GM21717 (cell line): Measurements from ENCODE around the gene SNN.

Experiments used
- ATAC-seq: cut with Tn5 transposase; IDR thresholded peaks from one replicate; pipeline ENCODE4 v1.9.1; 2021; ENCODE audit warnings: mild to moderate bottlenecking, moderate library complexity; ENCODE audit not compliant: unreplicated experiment

Gene SNN

DNA sequence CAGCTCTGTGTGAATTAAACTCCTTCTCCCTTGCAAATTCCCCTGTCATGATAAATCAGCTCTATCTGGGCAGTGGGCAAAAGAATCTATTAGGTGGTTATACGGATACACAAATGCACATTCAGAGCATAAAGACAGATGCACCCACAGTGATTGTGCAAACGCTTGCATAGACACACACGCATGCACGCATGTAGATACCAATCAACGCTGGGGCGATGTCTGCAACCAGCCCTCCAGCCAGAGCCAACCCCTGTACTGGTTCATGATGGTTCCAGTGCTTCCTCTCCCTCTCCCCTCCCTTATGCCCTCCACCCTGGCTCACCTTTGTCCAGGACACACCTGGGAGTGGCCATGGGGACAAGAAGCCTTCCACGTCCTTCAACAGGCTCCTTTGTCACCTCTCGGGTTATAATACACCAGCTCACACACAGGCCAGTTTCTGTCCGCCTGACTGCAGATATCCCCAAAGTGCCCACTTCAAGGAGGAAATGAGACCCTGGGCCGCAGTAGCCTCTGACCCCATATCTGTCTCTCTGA is 33.1 kb upstream of the SNN start:
- no peak for ATAC-seq

DNA sequence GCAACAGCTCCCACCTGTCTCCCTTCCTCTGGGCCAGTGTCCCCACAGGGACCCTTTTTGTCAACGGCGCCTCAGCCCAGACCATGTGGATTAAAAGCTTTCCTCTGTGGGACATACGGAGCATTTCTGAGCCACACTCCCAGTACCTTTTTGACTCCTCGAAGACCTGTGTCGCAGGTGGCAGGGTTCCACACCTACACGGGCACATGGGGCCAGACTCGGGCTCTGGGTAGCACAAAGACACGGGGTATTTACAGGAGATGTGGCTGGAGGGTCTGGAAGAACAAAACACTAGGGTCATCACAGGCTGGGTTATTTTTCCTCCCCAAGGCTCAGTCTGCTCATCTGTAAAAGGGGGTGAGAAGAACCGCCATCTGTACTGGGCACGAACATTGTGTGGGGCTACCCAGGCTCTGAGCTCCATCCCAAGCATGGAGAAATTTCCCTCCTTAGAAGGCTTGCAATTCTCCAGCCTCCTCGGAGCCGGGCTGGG is 32.5 kb upstream of the SNN start:
- no peak for ATAC-seq

DNA sequence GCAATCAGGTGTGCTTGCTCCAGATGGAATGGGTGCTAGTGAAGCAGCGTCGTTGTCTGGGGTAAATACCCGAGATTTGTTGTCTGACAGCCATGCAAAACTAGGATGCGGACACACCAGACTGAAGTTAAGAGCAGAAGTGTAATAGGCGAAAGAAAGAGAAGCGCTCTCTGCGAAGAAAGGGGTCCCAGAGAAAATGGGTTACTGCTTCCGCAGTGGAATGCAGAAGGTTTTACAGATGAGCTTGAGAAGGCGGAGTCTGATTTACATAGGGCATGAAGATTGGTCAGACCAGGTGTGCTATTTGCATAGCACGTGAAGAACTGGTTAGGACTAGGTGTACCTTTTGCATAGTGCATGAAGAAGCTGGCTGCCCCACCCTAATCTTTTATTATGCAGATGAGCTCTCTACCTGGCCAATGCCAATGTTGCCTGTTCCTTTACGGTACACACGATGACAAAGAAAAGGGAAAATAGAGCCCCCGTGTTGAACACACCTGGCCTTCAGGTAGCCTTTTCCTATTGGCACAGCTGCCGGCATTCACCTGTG is 32.0 kb upstream of the SNN start:
- no peak for ATAC-seq

DNA sequence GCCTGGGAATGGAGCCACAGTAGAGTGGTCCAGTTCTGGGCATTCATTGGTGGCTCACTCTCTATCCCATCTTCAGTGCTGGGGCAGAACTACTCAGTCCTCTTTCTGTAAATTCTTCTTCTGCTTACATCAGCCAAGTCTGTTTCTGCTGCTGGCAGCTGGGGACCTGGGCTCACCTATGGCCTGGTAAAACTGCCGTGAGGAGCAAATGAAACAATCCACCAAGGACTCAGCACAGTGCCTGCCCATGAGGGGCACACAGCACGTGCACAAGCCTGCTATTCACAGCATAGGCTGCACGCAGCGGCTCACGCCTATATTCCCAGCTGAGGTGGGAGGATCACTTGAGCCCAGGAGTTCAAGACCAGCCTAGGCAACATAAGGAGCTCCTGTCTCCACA is 30.9 kb upstream of the SNN start:
- no peak for ATAC-seq

DNA sequence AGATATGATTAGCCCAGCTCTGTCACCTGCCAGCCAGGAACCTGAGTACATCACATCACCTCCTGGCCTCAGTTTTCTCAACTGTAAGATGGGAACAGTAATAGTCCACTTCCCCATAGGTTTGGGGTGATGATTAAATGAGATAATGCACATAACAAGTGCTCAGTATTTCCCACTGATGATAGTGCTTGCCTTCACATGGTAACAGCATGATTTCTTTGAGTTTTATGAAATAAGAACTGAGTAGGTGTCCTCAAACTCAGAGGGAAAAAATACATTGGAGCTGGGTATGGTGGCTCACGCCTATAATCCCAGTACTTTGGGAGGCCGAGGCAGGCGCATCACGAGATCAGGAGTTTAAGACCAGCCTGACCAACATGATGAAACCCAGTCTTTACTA is 30.1 kb upstream of the SNN start:
- no peak for ATAC-seq

DNA sequence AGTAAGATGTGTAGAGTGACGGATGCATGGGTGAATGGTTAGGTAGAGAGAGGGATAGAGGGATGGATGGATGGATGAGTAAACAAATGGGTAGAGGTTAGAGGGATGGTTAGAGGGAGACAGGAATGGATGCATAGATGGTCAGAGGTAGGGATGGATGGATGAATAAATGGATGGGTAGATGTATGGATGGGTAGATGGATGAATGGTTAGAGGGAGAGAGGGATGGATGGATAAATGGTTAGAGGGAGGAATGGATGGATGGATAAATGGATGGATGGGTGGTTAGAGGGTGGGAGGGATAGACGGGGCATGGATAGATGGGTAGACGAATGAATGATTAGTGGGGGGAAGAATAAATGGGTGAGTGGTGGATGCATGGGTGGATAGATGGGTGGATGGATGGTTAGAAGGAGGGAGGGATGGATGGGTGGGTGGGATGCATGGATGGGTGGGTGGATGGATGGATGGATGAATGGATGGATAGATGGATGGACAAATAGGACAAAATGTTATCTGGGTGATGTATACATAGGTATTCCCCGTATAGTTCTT is 29.2 kb upstream of the SNN start:
- ATAC-seq, result no peak

DNA sequence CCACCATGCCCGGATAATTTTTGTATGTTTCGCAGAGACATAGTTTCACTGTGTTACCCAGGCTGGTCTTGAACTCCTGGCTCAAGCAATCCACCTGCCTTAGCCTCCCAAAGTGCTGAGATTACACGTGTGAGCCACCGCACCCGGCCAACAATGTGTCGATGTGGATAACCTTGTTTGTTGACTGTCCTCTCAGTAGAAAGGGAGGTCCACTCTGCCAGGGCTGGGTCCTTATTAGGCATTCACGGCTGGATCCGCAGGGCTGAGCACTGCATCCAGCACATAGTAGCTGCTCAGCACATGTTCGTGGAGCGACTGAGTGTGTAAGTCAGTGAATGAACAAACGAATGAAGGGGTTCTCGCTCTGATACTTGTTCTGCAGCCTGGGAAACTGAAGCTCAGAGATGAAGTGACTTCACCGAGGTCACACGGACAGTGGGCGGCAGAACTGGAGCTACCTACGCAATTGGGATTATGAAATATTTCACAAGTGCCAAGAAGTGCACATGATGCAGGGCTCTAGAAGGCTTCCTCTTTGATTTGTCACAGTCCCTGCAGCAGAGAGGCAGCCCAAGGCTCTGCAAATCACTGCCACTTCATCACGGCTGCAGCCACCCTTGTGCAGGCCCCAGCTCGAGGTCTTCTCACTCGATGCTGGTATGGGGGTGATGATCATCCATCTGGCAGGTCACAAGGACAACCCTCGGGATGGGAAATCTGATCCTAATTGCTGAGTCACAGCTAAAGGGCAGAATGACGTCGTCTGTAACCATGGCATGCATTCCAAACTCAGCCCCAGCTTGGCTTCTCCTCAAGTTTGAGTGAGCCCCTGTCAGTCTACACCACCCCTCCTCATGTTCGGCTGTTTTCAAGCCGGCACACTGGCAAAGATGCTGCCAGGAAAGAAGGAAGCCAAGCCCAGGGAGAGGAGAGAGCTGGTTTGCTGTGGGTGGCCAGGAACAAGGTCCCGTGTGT is 28.0 kb upstream of the SNN start:
- ATAC-seq, result no peak

DNA sequence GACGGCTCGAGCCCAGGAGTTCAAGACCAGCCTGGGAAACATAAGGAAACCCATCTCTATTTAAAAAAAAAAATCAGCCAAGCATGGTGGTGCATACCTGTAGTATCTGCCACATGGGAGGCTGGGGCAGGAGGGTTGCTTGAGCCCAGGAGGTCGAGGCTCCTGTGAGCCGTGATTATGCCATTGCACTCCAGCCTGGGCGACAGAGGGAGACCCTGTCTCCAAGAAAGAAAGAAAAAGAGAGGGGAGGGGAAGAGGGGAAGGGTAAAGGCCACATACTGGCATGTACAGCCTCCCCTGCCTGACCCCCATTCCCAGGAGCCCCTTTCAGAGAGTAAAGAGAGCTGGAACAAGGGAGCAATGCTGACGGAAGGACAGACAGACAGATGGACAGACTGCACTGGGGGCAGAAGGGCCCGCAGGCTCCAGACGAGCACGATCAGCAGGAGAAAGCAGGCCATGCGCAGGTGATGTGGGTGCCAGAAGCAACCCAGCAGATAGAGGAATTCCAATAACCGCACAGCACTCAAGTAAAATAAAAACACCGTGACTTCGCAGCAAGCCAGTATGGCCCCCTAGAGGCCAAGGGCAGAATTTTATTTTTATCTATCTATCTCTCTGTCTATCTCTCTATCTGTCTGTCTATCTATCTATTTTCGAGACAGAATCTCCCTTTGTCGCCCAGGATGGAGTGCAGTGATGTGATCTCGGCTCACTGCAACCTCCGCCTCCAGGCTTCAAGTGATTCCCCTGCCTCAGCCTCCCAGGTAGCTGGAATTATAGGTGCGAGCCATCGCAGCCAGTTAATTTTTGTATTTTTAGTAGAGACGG is 27.1 kb upstream of the SNN start:
- no peak for ATAC-seq

DNA sequence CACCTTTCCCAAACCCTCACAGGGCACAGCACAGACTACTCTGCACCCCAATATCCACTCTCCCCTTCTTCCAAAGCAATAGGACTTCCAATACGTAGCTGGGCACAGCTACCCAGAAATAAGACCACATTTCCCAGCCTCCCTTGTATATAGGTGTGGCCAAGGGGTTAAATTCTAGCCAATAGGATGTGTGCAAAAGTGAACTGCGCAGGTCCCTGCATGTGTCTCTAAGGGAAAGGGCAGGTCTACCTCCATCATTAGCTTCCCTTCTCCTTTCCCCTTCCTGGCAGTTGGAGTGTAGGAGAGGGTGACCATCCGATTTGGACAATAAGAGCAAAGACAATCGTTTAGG is 25.5 kb upstream of the SNN start:
- ATAC-seq, result no peak

DNA sequence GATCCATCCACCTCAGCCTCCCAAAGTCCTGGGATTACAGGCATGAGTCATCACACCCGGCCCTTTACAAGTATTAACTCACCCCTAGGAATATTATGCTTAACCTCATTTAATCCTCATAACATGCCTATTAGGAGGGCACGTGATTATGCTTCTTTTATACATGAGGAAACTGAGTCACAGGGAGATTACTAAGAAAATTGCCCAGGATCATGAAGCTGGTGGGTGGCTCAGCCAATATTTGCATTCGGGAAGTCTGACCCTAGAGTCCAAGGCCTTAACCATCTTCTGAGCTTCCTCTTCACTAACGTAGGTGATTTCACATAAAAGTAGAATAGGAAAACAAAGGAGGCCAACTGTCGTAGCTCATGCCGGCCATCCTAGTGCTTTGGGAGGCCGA is 19.0 kb upstream of the SNN start:
- ATAC-seq, result no peak

DNA sequence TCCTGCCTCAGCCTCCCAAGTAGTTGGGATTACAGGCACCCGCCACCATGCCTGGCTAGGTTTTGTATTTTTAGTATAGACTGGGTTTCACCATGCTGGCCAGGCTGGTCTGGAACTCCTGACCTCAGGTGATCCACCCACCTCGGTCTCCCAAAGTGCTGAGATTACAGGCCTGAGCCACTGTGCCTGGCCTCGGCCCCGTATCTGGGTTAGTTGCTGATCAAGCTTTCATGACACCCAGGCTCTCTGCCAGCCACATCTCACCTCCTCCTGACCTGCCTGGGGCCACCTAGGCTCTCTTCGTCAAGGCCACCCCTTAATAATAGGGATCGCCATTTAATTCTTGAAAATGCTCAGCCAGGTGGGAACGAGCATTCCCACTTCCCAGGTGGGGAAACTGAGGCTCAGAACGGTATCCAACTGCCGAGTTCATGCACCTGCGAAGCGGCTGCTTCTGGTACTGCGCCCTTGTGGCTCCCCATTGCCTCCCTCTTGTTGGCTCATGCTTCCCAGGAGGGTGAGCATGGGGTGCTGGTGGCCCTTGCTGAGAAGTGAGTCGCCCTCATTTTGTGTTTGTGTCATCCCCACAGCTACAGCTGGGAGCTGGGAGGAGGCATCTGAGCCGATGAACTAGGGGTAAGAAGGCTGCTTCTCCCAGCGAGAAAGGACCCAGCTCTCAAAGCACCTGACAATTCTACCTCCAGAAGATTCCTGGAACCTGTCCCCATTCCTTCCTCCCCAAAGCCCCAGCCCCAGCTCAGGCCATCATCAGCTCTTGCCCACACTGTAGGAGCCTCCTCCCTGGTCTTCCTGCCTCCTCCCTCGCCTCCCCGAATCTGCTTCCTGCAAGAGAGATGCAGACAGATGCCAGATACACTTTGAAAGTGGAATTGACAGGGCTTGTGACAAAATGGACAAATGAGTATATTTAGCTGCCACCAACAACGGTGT is 17.3 kb upstream of the SNN start:
- ATAC-seq, result no peak

DNA sequence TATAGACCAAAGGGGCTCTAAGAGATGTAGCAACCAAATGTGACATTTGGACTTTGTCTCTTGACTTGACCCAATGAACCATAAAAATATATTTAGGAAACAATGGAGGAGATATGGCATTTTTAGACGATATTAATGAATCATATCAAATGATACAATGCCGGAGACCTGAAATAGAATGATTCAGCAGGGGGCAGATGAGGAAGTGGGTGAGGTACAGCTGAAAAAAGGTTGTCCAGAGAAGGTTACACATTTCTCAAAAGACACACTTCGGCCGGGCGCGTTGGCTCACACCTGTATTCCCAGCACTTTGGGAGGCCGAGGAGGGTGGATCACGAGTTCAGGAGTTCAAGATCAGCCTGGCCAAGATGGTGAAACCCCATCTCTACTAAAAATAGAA is 16.5 kb upstream of the SNN start:
- ATAC-seq, result no peak

DNA sequence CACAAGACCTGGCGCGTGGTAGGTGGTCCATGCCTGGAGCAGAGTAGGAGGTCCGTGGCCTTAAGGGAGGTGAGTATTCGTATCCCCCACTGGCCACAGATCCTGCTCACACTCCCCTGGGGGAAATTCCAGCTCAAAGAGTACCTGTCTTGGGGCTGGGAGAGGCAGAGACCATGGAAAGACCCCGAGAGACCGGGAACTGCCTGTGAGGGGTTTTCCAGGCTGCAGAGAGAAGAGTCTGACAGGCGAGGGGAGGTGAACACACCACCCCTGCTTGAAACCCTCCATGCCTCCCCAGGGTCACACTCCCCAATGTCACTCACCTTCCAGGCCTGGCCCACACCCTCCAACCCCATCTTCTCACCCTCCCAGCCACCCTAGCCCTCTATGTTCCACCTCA is 12.6 kb upstream of the SNN start:
- ATAC-seq, result no peak

DNA sequence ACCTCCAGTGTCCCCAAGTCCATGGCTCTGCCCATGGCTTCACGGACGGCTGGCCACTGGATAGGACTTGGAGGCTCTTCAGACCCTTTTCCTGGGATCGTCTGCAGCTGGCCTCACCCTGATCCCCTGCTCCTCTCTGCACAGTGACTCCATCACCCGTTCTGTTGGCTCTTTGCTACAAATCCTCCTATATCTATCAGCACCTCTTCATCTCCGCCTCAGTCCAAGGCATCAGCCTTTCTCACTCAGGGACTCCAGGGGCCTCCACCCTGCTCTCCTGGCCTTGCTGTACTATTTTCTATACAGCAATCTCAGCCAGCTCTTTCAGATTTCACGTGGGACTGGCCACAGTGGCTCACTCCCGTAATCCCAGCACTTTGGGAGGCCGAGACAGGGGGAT is 10.7 kb upstream of the SNN start:
- no peak for ATAC-seq

DNA sequence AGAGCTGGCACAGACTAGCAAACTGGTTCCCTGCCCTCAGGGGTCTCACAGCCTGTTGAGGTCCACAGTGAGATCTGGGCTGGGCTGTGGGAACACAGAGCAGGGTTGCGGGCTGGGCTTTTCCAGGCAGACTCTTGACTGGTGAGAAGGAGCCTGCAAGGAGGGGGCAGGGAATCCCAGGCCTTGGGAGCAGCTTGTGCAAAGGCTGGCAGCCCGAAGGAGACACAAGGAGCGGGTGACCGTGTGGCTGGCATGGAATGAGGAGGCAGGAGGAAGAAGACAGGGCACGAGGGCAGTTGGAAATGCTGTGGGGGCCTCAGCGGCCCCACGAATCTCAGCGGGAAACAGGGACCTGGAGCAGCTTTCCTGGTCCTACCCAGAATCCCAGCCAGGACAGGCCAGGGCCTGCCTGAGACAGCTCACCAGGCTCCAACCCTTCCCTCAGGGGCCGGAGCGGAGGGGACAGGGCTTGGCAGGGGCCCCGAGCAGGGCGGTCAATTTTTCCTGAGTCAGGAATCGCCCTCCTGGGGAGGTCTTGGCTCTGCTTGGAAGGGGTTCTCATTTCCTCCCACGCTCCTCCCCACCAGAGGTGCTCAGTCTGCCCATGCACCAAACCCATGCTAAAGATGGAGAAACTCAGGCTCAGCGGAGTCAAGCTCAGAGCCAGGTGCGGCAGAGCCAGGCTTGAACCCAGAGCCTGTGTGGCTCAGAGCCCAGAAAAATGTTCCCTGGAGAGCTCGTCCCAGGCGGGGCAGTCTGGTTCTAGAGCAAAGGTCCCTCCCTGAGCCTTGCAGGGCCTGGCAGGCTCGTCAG is 9.2 kb upstream of the SNN start:
- ATAC-seq, result no peak

DNA sequence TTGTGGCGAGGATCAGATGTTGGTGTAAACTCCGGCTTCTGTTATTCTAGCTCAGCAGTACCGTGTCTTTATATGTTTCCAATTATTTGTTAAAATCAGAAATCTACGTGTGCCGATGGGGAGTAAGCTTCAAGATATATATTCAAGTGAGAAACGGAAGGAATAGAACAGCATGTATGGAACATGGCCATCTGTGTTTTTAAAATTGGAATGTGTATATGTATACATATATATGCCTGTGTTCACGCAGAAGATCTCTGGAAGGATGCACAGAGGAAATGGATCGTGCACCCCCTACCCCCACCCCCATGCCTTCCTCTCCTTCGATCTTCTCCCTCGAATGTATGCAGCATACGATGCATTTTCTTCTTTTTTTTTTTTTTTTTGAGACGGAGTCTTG is 7.7 kb upstream of the SNN start:
- ATAC-seq, result no peak

DNA sequence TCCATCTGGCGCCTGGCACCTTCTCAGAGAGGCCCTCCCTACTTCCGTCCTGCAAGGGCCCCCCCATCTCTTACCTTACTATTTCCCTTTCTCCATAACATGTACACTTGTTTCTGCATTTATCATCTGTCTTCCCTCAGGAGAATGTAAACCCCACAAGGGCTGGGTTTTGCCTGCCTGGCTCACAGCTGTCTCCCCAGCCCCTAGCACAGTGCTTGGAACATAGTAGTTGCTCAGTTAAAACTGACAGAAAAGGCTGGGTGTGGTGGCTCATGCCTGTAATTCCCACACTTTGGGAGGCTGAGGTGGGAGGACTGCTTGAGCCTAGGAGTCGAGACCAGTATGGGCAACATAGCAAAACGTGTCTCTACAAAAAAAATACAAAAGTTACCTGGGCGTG is 5.7 kb upstream of the SNN start:
- no peak for ATAC-seq

DNA sequence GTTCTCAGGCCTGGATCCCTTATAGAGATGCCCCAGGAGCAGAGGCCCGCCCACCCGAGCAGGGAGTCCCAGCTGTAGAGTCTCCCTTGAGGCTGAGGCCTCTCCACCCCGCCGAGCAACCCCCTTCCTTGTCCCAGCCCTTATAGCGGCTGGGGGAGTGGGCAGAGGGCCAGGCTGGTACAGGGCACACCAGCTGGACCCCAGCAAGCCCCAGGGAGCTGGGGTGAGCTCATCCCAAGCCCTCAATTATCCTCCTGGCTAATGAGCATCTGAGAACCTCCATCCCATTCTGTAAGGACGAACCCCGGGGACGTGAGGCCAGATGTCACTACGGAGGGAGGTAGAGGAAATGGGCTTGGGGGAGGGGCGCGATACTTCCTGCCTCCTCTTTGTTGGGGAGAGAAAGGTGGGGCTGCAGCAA is 3.2 kb upstream of the SNN start:
- ATAC-seq, result no peak
